H1 (cell line): ENCODE data around the gene ZNF618. TPM values are rescaled to one million over a fixed set of nuclear protein-coding genes. Genes with fewer than 3 reads are reported as not detected.

Experiments used
- CHD7 ChIP-seq: fragments of 300-600 bp; sonication (generic); IDR thresholded peaks from 2 replicates; pipeline ENCODE4 v1.7.1; 2012; ENCODE audit warnings: low read length, moderate library complexity, mild to moderate bottlenecking, inconsistent platforms; ENCODE audit not compliant: insufficient replicate concordance
- EP300 ChIP-seq, 2 experiments: IDR thresholded peaks; 1 replicate in 1 of 2; 2 replicates in 1 of 2; pipeline ENCODE4 v1.6.1; 2011 to 2012; ENCODE audit warnings: low read depth in 2 of 2, low read length in 2 of 2, mild to moderate bottlenecking in 2 of 2, borderline replicate concordance in 1 of 2, inconsistent platforms in 1 of 2, moderate library complexity in 1 of 2
- JUND ChIP-seq: IDR thresholded peaks from 2 replicates; pipeline ENCODE4 v1.6.1; 2011; ENCODE audit warnings: mild to moderate bottlenecking, improper control_type of control experiment, low read length
- RFX5 ChIP-seq: IDR thresholded peaks from 2 replicates; pipeline ENCODE4 v1.6.1; 2011; ENCODE audit warnings: low read depth, low read length, improper control_type of control experiment, borderline replicate concordance
- SAP30 ChIP-seq: fragments of 300-600 bp; sonication (generic); IDR thresholded peaks from 2 replicates; pipeline ENCODE4 v1.7.1; 2012; ENCODE audit warnings: low read length, moderate library complexity, mild to moderate bottlenecking, inconsistent platforms; ENCODE audit not compliant: insufficient read depth, insufficient replicate concordance
- ZNF274 ChIP-seq: IDR thresholded peaks from 2 replicates; pipeline ENCODE4 v1.7.0; 2012; ENCODE audit warnings: low read length, borderline replicate concordance; ENCODE audit errors: extremely low read depth
- polyA plus RNA-seq, 7 experiments: library from polyadenylated mRNA; depleted of rRNA in 3 of 7; stranded (reverse) in 5 of 7; unstranded in 2 of 7; fragments of >200 nt in 5 of 7; fragments of 200-250 nt in 2 of 7; gene quantifications; 1 replicate in 5 of 7; 2 replicates in 1 of 7; 4 replicates in 1 of 7; pipeline versions ENCODE4 v1.2.1 to v1.2.3, GENCODE V29; 2011 to 2013; ENCODE audit warnings: missing spikeins in 2 of 7, mixed read lengths in 2 of 7
- total RNA-seq: library from RNA; stranded (reverse); fragmentation: NEBNext Ultra II Directional; extraction: Animal tissue kit (Norgen Biotek cat#: 25700); gene quantifications from 2 replicates; pipeline ENCODE4 v1.2.1, GENCODE V29; 2021
- TF ChIP-seq, protein P1 (sequence below): IDR thresholded peaks from 2 replicates; pipeline ENCODE4 v1.6.1; 2012; ENCODE audit warnings: inconsistent platforms

The ZNF618 gene
- total and polyA plus RNA-seq, 2 of the 8 experiments (the other 6 are each of a cell fraction or from before 2014, with no cell fraction given): 9.6 to 28.5 TPM

DNA sequence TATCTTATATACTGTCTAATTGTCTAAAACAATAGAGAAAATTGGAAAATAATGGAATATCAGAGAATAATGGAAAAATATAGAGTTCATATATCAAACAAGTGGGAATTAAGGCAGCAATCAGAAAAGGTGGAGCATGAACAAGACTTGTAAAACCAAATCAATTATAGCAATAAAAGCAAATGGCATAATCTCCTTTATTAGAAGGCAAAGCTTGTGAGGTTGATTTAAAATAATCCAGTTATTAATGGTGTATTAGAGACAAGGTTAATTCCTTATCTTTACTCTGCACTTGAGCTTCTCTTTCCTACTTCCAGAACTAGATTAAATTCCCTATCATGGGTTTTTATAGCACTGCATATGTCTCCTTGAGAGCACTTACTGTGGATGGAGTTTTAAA lies 137.9 kb downstream of the ZNF618 start (continued):
- TF ChIP-seq CHD7 (no peak), RFX5 (no peak), SAP30 (no peak), JUND (no peak), ZNF274 (no peak), EP300 (IDR thresholded peaks at IDR 0.05; ENCODE audit: borderline replicate concordance in 1 of 2, low read depth in 2 of 2, low read length in 2 of 2) (no peak)
- TF ChIP-seq, protein P1, sequence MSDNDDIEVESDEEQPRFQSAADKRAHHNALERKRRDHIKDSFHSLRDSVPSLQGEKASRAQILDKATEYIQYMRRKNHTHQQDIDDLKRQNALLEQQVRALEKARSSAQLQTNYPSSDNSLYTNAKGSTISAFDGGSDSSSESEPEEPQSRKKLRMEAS: no peak
- TF ChIP-seq, all 59 proteins: peak for 0
